Ovary (tissue), 9 donors: ENCODE data around the gene ABCA10. TPM values are rescaled to one million over a fixed set of nuclear protein-coding genes. Genes with fewer than 3 reads are reported as not detected.

Experiments used
- DNase-seq, 5 donors: peaks; one replicate each; pipeline ENCODE4 v3.0.0-alpha.2; 2019 to 2020
- H3K27ac ChIP-seq, 2 donors: fragments of 200-600 bp; one replicate each; pipeline versions ENCODE4 v1.5.1 to v1.8.0; 2019 to 2022
- H3K27me3 ChIP-seq: fragments of 200-600 bp; one replicate; pipeline ENCODE4 v1.8.0; 2022
- H3K36me3 ChIP-seq: fragments of 200-600 bp; sonication (generic); one replicate; pipeline ENCODE4 v1.5.1; 2019
- H3K4me1 ChIP-seq: one replicate; pipeline ENCODE4 v1.8.1; 2013; ENCODE audit warnings: mild to moderate bottlenecking, moderate library complexity; ENCODE audit not compliant: insufficient read depth
- H3K4me3 ChIP-seq: fragments of 200-600 bp; sonication (generic); one replicate; pipeline ENCODE4 v1.5.1; 2017
- H3K9me3 ChIP-seq, 2 donors: fragments of 200-600 bp in 1 of 2; sonication (generic) in 1 of 2; one replicate each; pipeline versions ENCODE4 v1.5.1 to v1.8.1; 2013 to 2019; ENCODE audit warnings: mild to moderate bottlenecking in 1 of 2, moderate library complexity in 1 of 2
- CTCF ChIP-seq, 3 donors: fragments of 450-650 bp in 2 of 3; fragments of 200-600 bp in 1 of 3; IDR thresholded peaks; one replicate each; pipeline versions ENCODE4 v1.5.1 to v1.8.0; 2016 to 2022; ENCODE audit warnings: antibody characterized with exemption in 3 of 3, mild to moderate bottlenecking in 1 of 3
- EP300 ChIP-seq: sonication (generic); formaldehyde crosslinking; IDR thresholded peaks from one replicate; pipeline ENCODE4 v1.6.1; 2017; ENCODE audit warnings: antibody characterized with exemption
- POLR2A ChIP-seq: fragments of 450-650 bp; IDR thresholded peaks from one replicate; pipeline ENCODE4 v1.6.1; 2017; ENCODE audit warnings: antibody characterized with exemption, mild to moderate bottlenecking, moderate library complexity
- WGBS, 3 donors: extraction: QIAGEN DNeasy Blood & Tissue Kit in 1 of 3; methylation state at CpG; one replicate each; pipeline versions ENCODE4 v1.1.5 to v1.1.7; 2013 to 2017; 5-methylcytosine and 5-hydroxymethylcytosine counted together
- intact Hi-C, 4 donors: fragments of 100-400 bp; cut with DNase I; formaldehyde crosslinking; loops; one replicate each; pipeline versions ENCODE4 v1.11.0 to v1.15.1; 2022 to 2023
- polyA plus RNA-seq, 2 donors: library from polyadenylated mRNA; stranded (reverse); fragments of 200-250 nt in 1 of 2; fragments of 350-450 nt in 1 of 2; fragmentation: Illumina TruSeq in 1 of 2; extraction: RNeasy Lipid Tissue Mini Kit (QIAGEN cat#74804) in 1 of 2; gene quantifications; one replicate each; pipeline ENCODE4 v1.2.3, GENCODE V29; 2013 to 2014
- total RNA-seq, 7 donors: library from RNA; depleted of rRNA in 2 of 7; stranded (reverse); fragments of >200 nt in 2 of 7; fragmentation: NEBNext Ultra II Directional in 3 of 7; extraction: Animal tissue kit (Norgen Biotek cat#: 25700) in 3 of 7; gene quantifications; one replicate each; pipeline versions ENCODE4 v1.1.0 to v1.2.4, GENCODE V29; 2016 to 2023
- donor health status: DM: no; HTN: no; CAD: no; lungs with moderate emphysema.
- donor health status: DM: no; HTN: no; CAD: no.
- donor health status: Bipolar disorder and iron deficiency.
- donor health status: DM: yes; HTN: yes; CAD: no.
- donor health status: DM: no; HTN: no; CAD: no.
- donor health status: DM: yes; HTN: yes; CAD: no.

The ABCA10 gene
- total and polyA plus RNA-seq, 9 donors: 18.8 to 65.7 (median 32.0) TPM

GRCh38 chr17:69268543-69269014, 40.0 kb upstream of the ABCA10 start:
- no peaks in the 10 kb centered on the region for H3K36me3 ChIP-seq
- no peak overlapping the region for H3K27ac ChIP-seq
- intact Hi-C loops: no loop called here
- no peak for DNase-seq
- H3K27me3 ChIP-seq: no peaks in the 10 kb centered on the region
- no peaks in the 10 kb centered on the region for H3K4me1 ChIP-seq
- no peaks in the 10 kb centered on the region for H3K9me3 ChIP-seq
- no peak overlapping the region for H3K4me3 ChIP-seq
- 81 to 86% (median 82%) methylated on average over 5 of the region's 5 CpGs for WGBS, 3 donors
- no peak for TF ChIP-seq CTCF (IDR thresholded peaks at IDR 0.05)
- no peak for TF ChIP-seq POLR2A
- no peak for TF ChIP-seq EP300

- H3K36me3 ChIP-seq: no peaks in the 10 kb centered on the region
- H3K4me1 ChIP-seq: no peaks in the 10 kb centered on the region
- H3K4me3 ChIP-seq: no peak overlapping the region
- no peak overlapping the region for H3K27ac ChIP-seq
- intact Hi-C loops: no loop called here
- no peaks in the 10 kb centered on the region for H3K27me3 ChIP-seq
- no peaks in the 10 kb centered on the region for H3K9me3 ChIP-seq
- WGBS, 3 donors: 77 to 95% (median 93%) methylated on average over 3 of the region's 3 CpGs
- DNase-seq: no peak
- TF ChIP-seq POLR2A (no peak), CTCF (IDR thresholded peaks at IDR 0.05) (no peak), EP300 (no peak)
Measured at GRCh38 chr17:69267219-69267618, 38.6 kb upstream of the ABCA10 start.

- Histone ChIP-seq H3K36me3 (no peaks in the 10 kb centered on the region), H3K9me3 (no peaks in the 10 kb centered on the region), H3K27ac (no peak overlapping the region), H3K27me3 (no peaks in the 10 kb centered on the region), H3K4me3 (no peak overlapping the region), H3K4me1 (no peaks in the 10 kb centered on the region)
- DNase-seq: no peak
- intact Hi-C loops: no loop called here
- WGBS, 3 donors: 82 to 85% (median 83%) methylated on average over 1 of the region's 1 CpG
- TF ChIP-seq EP300 (no peak), POLR2A (no peak), CTCF (IDR thresholded peaks at IDR 0.05) (no peak)
Measured at GRCh38 chr17:69265873-69266272, 37.2 kb upstream of the ABCA10 start.

- no peak for TF ChIP-seq CTCF (IDR thresholded peaks at IDR 0.05)
- no peak for TF ChIP-seq EP300
- TF ChIP-seq POLR2A: no peak
- WGBS, 3 donors: 82 to 92% (median 83%) methylated on average over 1 of the region's 1 CpG
- H3K4me3 ChIP-seq: no peak overlapping the region
Measured at GRCh38 chr17:69254187-69254586, 25.6 kb upstream of the ABCA10 start.

More at GRCh38 chr17:69254187-69254586, 25.6 kb upstream of the ABCA10 start:
- H3K27me3 ChIP-seq: no peaks in the 10 kb centered on the region
- intact Hi-C loops: no loop called here
- no peaks in the 10 kb centered on the region for H3K36me3 ChIP-seq
- H3K4me1 ChIP-seq: no peaks in the 10 kb centered on the region
- H3K27ac ChIP-seq: no peak overlapping the region
- DNase-seq: no peak
- no peaks in the 10 kb centered on the region for H3K9me3 ChIP-seq
